Measurements from ENCODE around the gene C5orf24. TPM values are rescaled to one million over a fixed set of nuclear protein-coding genes. Genes with fewer than 3 reads are reported as not detected.

Gene C5orf24
- total RNA-seq, 2 donors from 2014 or later, result 63.8 to 71.0 TPM

GRCh38 chr5:134906811-134907210, 61.0 kb downstream of the C5orf24 start:
- no peak overlapping the region for H3K27ac ChIP-seq
- no peaks in the 10 kb centered on the region for H3K9me3 ChIP-seq
- ATAC-seq (ENCODE audit: insufficient number of reproducible peaks, low FRiP score, low read depth) (no peak), DNase-seq (ENCODE audit: low spot score) (no peak)
- peaks cover 4% of the 10 kb centered on the region for H3K36me3 ChIP-seq
- H3K27me3 ChIP-seq (replicated peaks; ENCODE audit: insufficient read depth), result no peaks in the 10 kb centered on the region
- no peaks in the 10 kb centered on the region for H3K4me1 ChIP-seq (ENCODE audit: control insufficient read depth in 1 of 2, low read depth in 2 of 2)
- no peak overlapping the region for H3K4me3 ChIP-seq
- TF ChIP-seq CTCF (IDR thresholded peaks at IDR 0.05), result no peak

Other genes with a start within 250 kb of the C5orf24 start
- gene SAR1B, start 213.1 kb upstream of the C5orf24 start, total RNA-seq, result 10 to 100 TPM; 53.7 to 57.4 TPM
- gene SEC24A, start 197.2 kb upstream of the C5orf24 start, total RNA-seq, result 10 to 100 TPM; 28.2 to 32.9 TPM
- gene CAMLG, start 107.4 kb upstream of the C5orf24 start, total RNA-seq, result 10 to 100 TPM; 18.4 to 24.4 TPM
- gene DDX46, start 87.2 kb upstream of the C5orf24 start, total RNA-seq, result 10 to 100 TPM; 27.1 to 59.2 TPM
- 100 to 1,000 TPM in 1 of 2 donors, 10 to 100 TPM in 1; 91.2 to 181 TPM for gene TXNDC15, start 28.4 kb downstream of the C5orf24 start, total RNA-seq
- gene PCBD2, start 59.2 kb downstream of the C5orf24 start, total RNA-seq, result 10 to 100 TPM in 1 of 2 donors, 1 to 10 TPM in 1; 6.9 to 10.4 TPM
- gene CATSPER3, start 121.9 kb downstream of the C5orf24 start, total RNA-seq, result not detected
- not detected for gene PITX1, start 188.3 kb downstream of the C5orf24 start, total RNA-seq

Data from thoracic aorta (tissue), 2 donors.